Kidney (tissue), 14 donors: ENCODE data around the gene FAM149B1. TPM values are rescaled to one million over a fixed set of nuclear protein-coding genes. Genes with fewer than 3 reads are reported as not detected.

Experiments
- DNase-seq, 5 donors: peaks; one replicate each; pipeline ENCODE4 v3.0.0-alpha.2; 2013 to 2020
- FAIRE-seq: peaks from 2 replicates; lab custom pipeline; 2012; peaks lifted over from hg19 to GRCh38; lab: Jason Lieb, UNC
- H3K27ac ChIP-seq, 2 donors: one replicate each; pipeline ENCODE4 v1.7.0; 2013; ENCODE audit warnings: low read depth in 2 of 2, low read length in 2 of 2, inconsistent platforms in 1 of 2
- H3K27me3 ChIP-seq: one replicate; pipeline ENCODE4 v1.7.1; 2013; ENCODE audit warnings: low read length, inconsistent platforms; ENCODE audit not compliant: control insufficient read depth, insufficient read depth
- H3K36me3 ChIP-seq, 3 donors: one replicate each; pipeline versions ENCODE4 v1.7.0 to v1.7.1; 2013; ENCODE audit warnings: low read length in 3 of 3, control low read depth in 1 of 3, inconsistent platforms in 1 of 3; ENCODE audit not compliant: insufficient read depth in 3 of 3, control insufficient read depth in 2 of 3
- H3K4me1 ChIP-seq, 3 donors: one replicate each; pipeline versions ENCODE4 v1.7.0 to v1.7.1; 2013; ENCODE audit warnings: low read length in 3 of 3, inconsistent platforms in 1 of 3, low read depth in 1 of 3; ENCODE audit not compliant: control insufficient read depth in 2 of 3, insufficient read depth in 2 of 3
- H3K4me3 ChIP-seq, 3 donors: one replicate each; pipeline versions ENCODE4 v1.7.0 to v1.8.1; 2013; ENCODE audit warnings: low read length in 3 of 3, control low read depth in 1 of 3, inconsistent platforms in 1 of 3
- H3K9ac ChIP-seq, 3 donors: one replicate each; pipeline versions ENCODE4 v1.7.0 to v1.7.1; 2013; ENCODE audit warnings: low read length in 3 of 3, control low read depth in 1 of 3, inconsistent platforms in 1 of 3
- H3K9me3 ChIP-seq, 3 donors: one replicate each; pipeline versions ENCODE4 v1.7.0 to v1.7.1; 2013; ENCODE audit warnings: low read length in 3 of 3, control low read depth in 1 of 3, inconsistent platforms in 1 of 3; ENCODE audit not compliant: control insufficient read depth in 2 of 3, insufficient read depth in 1 of 3
- intact Hi-C: fragments of 100-400 bp; cut with DNase I; formaldehyde crosslinking; loops from one replicate; pipeline ENCODE4 v1.11.1; 2022
- polyA plus RNA-seq: library from polyadenylated mRNA; stranded (reverse); fragments of 350-450 nt; fragmentation: Illumina TruSeq; extraction: RNeasy Lipid Tissue Mini Kit (QIAGEN cat#74804); gene quantifications from one replicate; pipeline ENCODE4 v1.2.3, GENCODE V29; 2014; ENCODE audit warnings: low read depth, low replicate concordance; ENCODE audit not compliant: insufficient read depth
- total RNA-seq: library from RNA; stranded (reverse); fragmentation: NEBNext Ultra II Directional; extraction: Animal tissue kit (Norgen Biotek cat#: 25700); gene quantifications from one replicate; pipeline ENCODE4 v1.2.1, GENCODE V29; 2021
- TF ChIP-seq, protein P1 (sequence below): IDR thresholded peaks from 3 replicates; pipeline ENCODE4 v1.5.1; 2012; ENCODE audit warnings: mild to moderate bottlenecking, moderate library complexity, borderline replicate concordance; ENCODE audit not compliant: insufficient read depth; ENCODE audit errors: extremely low read depth
- donor health status: control.
- donor health status: control.
- donor health status: control.
- donor health status: control.
- donor health status: control.
- donor health status: DM: yes; HTN: yes; CAD: no.
- donor health status: Normal renal cell carcinoma (clear cell type).

FAM149B1 gene
- total and polyA plus RNA-seq, 2 donors from 2014 or later, result 21.7 to 24.9 TPM

- Histone ChIP-seq H3K4me1 (peaks cover 0 to 7% (median 0%) of the 10 kb centered on the region in 3 donors), H3K36me3 (peaks cover 0 to 17% (median 2%) of the 10 kb centered on the region in 3 donors), H3K9me3 (no peaks in the 10 kb centered on the region), H3K4me3 (no peak overlapping the region), H3K27me3 (no peaks in the 10 kb centered on the region), H3K27ac (no peak overlapping the region), H3K9ac (no peak overlapping the region)
- DNase-seq, result no peak
- TF ChIP-seq, protein P1, sequence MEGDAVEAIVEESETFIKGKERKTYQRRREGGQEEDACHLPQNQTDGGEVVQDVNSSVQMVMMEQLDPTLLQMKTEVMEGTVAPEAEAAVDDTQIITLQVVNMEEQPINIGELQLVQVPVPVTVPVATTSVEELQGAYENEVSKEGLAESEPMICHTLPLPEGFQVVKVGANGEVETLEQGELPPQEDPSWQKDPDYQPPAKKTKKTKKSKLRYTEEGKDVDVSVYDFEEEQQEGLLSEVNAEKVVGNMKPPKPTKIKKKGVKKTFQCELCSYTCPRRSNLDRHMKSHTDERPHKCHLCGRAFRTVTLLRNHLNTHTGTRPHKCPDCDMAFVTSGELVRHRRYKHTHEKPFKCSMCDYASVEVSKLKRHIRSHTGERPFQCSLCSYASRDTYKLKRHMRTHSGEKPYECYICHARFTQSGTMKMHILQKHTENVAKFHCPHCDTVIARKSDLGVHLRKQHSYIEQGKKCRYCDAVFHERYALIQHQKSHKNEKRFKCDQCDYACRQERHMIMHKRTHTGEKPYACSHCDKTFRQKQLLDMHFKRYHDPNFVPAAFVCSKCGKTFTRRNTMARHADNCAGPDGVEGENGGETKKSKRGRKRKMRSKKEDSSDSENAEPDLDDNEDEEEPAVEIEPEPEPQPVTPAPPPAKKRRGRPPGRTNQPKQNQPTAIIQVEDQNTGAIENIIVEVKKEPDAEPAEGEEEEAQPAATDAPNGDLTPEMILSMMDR, result no peak
- intact Hi-C loops, result no loop called here
- no peak for FAIRE-seq
Observed at GRCh38 chr10:73207883-73208282, 40.0 kb downstream of the FAM149B1 start.

DNA sequence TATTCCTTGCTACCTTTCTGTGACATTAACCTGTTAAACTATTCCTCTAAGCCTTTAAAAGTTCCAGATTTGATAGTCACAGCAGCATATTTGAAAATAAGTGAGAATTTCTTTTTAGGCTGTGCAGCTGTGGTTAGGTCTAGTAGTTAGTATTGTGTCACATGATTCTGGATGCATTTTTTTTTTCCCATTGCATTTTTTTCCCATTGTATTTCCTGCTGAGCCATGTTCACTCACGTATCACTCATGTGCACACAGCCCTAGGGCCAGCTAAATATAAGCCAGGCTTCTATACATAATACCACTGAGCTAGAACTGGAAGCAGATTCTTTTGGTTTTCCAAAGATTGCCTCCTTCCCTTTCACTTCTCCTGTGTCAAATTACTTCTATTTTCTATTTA is 41.8 kb downstream of the FAM149B1 start:
- Histone ChIP-seq H3K9me3 (no peaks in the 10 kb centered on the region), H3K4me3 (no peak overlapping the region), H3K4me1 (peaks cover 0 to 7% (median 0%) of the 10 kb centered on the region in 3 donors), H3K27me3 (no peaks in the 10 kb centered on the region), H3K9ac (peak overlapping the region in 1 of 3 donors; percentile 30), H3K36me3 (peaks cover 0 to 17% (median 2%) of the 10 kb centered on the region in 3 donors), H3K27ac (no peak overlapping the region)
- intact Hi-C loops, result no loop called here
- TF ChIP-seq, protein P1, result no peak
- no peak for FAIRE-seq
- peak in 2 of 5 donors; percentile 27 to 39 for DNase-seq

- no peaks in the 10 kb centered on the region for H3K27me3 ChIP-seq
- H3K27ac ChIP-seq, result no peak overlapping the region
- TF ChIP-seq, protein P1, result no peak
- no peak overlapping the region for H3K9ac ChIP-seq
- H3K36me3 ChIP-seq, result peaks cover 0 to 17% (median 2%) of the 10 kb centered on the region in 3 donors
- intact Hi-C loops, result no loop called here
- DNase-seq, result no peak
- no peak overlapping the region for H3K4me3 ChIP-seq
- H3K9me3 ChIP-seq, result no peaks in the 10 kb centered on the region
- no peak for FAIRE-seq
- peaks cover 0 to 7% (median 0%) of the 10 kb centered on the region in 3 donors for H3K4me1 ChIP-seq
Observed at GRCh38 chr10:73210395-73211105, 42.6 kb downstream of the FAM149B1 start.
